OCI-LY1 (cell line): ENCODE measurements around the gene MYCL.

Experiments
- EZH2 ChIP-seq: fragments of 200-600 bp; sonication (generic), shearing (Covaris generic); IDR thresholded peaks from 2 replicates; pipeline ENCODE4 v1.8.0; 2017; ENCODE audit warnings: borderline replicate concordance, mixed run types, mild to moderate bottlenecking, antibody characterized with exemption, low read length, moderate library complexity, mixed read lengths
- TF ChIP-seq, protein P1 (sequence below): fragments of 200-600 bp; sonication (generic), shearing (Covaris generic); IDR thresholded peaks from 2 replicates; pipeline ENCODE4 v1.5.1; 2017; ENCODE audit warnings: mild to moderate bottlenecking, antibody characterized with exemption, low read length, moderate library complexity, mixed read lengths

DNA sequence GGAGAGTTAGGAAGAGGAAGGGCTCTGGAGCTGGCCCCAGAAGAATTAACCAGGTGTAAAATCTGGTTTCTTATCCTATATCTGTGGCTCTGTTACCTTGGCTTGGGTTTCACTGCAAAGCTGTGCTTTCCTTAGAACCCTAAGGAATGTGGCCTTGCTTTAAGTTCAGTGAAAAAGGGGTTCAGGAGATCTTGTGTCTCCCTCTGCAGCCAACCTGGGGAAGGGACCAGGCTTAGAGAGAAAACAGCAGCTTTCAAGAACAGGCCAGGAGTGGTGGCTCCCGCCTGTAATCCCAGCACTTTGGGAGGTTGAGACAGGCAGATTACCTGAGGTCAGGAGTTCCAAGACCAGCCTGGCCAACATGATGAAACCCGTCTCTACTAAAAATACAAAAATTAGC lies 16.1 kb upstream of the MYCL start:
- TF ChIP-seq, protein P1, sequence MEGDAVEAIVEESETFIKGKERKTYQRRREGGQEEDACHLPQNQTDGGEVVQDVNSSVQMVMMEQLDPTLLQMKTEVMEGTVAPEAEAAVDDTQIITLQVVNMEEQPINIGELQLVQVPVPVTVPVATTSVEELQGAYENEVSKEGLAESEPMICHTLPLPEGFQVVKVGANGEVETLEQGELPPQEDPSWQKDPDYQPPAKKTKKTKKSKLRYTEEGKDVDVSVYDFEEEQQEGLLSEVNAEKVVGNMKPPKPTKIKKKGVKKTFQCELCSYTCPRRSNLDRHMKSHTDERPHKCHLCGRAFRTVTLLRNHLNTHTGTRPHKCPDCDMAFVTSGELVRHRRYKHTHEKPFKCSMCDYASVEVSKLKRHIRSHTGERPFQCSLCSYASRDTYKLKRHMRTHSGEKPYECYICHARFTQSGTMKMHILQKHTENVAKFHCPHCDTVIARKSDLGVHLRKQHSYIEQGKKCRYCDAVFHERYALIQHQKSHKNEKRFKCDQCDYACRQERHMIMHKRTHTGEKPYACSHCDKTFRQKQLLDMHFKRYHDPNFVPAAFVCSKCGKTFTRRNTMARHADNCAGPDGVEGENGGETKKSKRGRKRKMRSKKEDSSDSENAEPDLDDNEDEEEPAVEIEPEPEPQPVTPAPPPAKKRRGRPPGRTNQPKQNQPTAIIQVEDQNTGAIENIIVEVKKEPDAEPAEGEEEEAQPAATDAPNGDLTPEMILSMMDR = no peak
- no peak for TF ChIP-seq EZH2
